CD8-positive, alpha-beta memory T cell (primary cell): ENCODE data around the gene KIF24. TPM values are rescaled to one million over a fixed set of nuclear protein-coding genes. Genes with fewer than 3 reads are reported as not detected.

Source experiments
- CTCF ChIA-PET: fragments of 350-600 bp; sonication (Branson Sonifier 250); formaldehyde crosslinking; loops from one replicate; lab custom pipeline; 2021; ENCODE audit warnings: antibody characterized with exemption; lab: Charles Lee
- POLR2A ChIA-PET: fragments of 350-600 bp; sonication (Branson Sonifier 250); formaldehyde crosslinking; loops from one replicate; lab custom pipeline; 2021; ENCODE audit warnings: antibody characterized with exemption; lab: Charles Lee
- DNase-seq, 5 donors: peaks; one replicate each; pipeline versions ENCODE4 v3.0.0 to v3.0.0-alpha.2; 2020 to 2022; ENCODE audit warnings: mixed read lengths in 1 of 5
- H3K27ac ChIP-seq: one replicate; pipeline ENCODE4 v1.7.0; 2013; ENCODE audit warnings: low read depth, mild to moderate bottlenecking, low read length, moderate library complexity
- H3K27me3 ChIP-seq: 2 replicates; pipeline ENCODE4 v1.7.0; 2013; ENCODE audit warnings: low read length, mild to moderate bottlenecking; ENCODE audit not compliant: insufficient read depth, poor library complexity, severe bottlenecking
- H3K36me3 ChIP-seq: 2 replicates; pipeline ENCODE4 v1.7.0; 2013; ENCODE audit warnings: mild to moderate bottlenecking, low read length, moderate library complexity; ENCODE audit not compliant: insufficient read depth
- H3K4me1 ChIP-seq: 2 replicates; pipeline ENCODE4 v1.7.0; 2013; ENCODE audit warnings: mild to moderate bottlenecking, low read length, moderate library complexity; ENCODE audit not compliant: insufficient read depth
- H3K4me3 ChIP-seq: 2 replicates; pipeline ENCODE4 v1.7.0; 2013; ENCODE audit warnings: mild to moderate bottlenecking, low read length
- H3K9me3 ChIP-seq: 2 replicates; pipeline ENCODE4 v1.7.0; 2013; ENCODE audit warnings: mild to moderate bottlenecking, low read length
- H3K27ac Mint-ChIP-seq, 8 donors: one replicate each; pipeline ENCODE4 v1.8.0; 2020 to 2021; ENCODE audit warnings: mixed read lengths in 8 of 8, mild to moderate bottlenecking in 6 of 8, inconsistent platforms in 3 of 8, moderate library complexity in 3 of 8
- H3K27me3 Mint-ChIP-seq, 2 donors: one replicate each; pipeline ENCODE4 v1.8.0; 2020 to 2021; ENCODE audit warnings: mixed read lengths in 2 of 2, mild to moderate bottlenecking in 1 of 2, moderate library complexity in 1 of 2
- H3K36me3 Mint-ChIP-seq, 3 donors: one replicate each; pipeline ENCODE4 v1.8.0; 2020 to 2021; ENCODE audit warnings: mixed read lengths in 3 of 3, inconsistent platforms in 1 of 3, mild to moderate bottlenecking in 1 of 3
- H3K4me1 Mint-ChIP-seq, 3 donors: one replicate each; pipeline ENCODE4 v1.8.0; 2020 to 2021; ENCODE audit warnings: mixed read lengths in 3 of 3, inconsistent platforms in 1 of 3, mild to moderate bottlenecking in 1 of 3
- H3K4me3 Mint-ChIP-seq, 7 donors: one replicate each; pipeline ENCODE4 v1.8.0; 2020 to 2021; ENCODE audit warnings: mixed read lengths in 7 of 7, mild to moderate bottlenecking in 6 of 7, moderate library complexity in 4 of 7, inconsistent platforms in 2 of 7
- H3K9me3 Mint-ChIP-seq, 5 donors: one replicate each; pipeline ENCODE4 v1.8.0; 2020 to 2022; ENCODE audit warnings: mixed read lengths in 5 of 5, mild to moderate bottlenecking in 3 of 5, moderate library complexity in 2 of 5, inconsistent platforms in 1 of 5
- polyA plus RNA-seq: library from polyadenylated mRNA; unstranded; fragments of 300-500 nt; fragmentation: Illumina TruSeq; gene quantifications from one replicate; pipeline ENCODE4 v1.2.3, GENCODE V29; 2021
- total RNA-seq, 2 experiments: library from RNA; stranded (reverse); gene quantifications; one replicate each; pipeline ENCODE4 v1.2.3, GENCODE V29; 2021

The KIF24 gene
- total and polyA plus RNA-seq, 3 experiments from 2014 or later, result 6.0 to 6.7 TPM; not detected in 1

DNA sequence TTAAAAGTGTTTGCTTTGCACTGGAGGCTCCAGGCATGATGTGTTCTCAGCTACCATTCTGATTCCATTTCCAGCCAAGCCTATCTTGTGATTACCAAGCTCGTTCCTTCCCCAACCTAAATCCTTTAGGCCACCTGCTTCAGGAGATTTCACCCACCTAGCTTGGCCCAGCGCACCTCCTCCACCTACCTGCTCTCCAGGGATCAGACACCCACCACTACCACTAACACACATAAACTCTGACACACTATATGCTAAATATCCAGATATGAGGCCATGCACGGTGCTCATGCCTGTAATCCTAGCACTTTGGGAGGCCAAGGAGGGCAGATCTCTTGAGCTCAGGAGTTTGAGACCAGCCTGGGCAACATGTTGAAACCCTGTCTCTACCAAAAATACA is 45.3 kb upstream of the KIF24 start:
- H3K9me3 Mint-ChIP-seq, result no peaks in the 10 kb centered on the region

DNA sequence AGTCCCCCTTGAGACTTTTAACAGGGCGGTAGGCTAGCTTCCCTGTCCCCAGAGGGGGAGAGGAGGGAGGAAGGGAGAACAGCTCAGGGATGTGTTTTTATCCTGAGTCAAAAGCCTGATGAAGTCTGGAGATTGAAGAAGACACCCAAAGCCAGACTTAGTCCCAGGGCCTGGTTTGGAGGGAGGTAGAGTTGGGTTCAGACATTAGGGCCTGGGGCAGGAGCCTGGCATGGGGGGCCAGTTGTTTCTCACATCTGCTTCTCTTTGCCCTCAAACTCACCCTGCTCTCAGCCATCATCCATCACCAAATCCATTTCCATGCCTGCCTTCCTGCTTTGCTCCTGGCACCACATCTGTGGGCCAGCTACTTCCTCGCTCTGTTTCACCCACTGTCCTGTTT is 44.7 kb upstream of the KIF24 start:
- Histone ChIP-seq H3K9me3 (no peaks in the 10 kb centered on the region), H3K36me3 (no peaks in the 10 kb centered on the region), H3K27ac (no peak overlapping the region), H3K4me3 (no peak overlapping the region), H3K27me3 (no peaks in the 10 kb centered on the region), H3K4me1 (peaks cover 16% of the 10 kb centered on the region)
- Mint-ChIP-seq H3K27ac (peak overlapping the region in 3 of 8 donors; percentile 1 to 15 (median 7)), H3K4me1 (peaks cover 16 to 28% (median 17%) of the 10 kb centered on the region in 3 donors), H3K36me3 (peaks cover 0 to 3% (median 1%) of the 10 kb centered on the region in 3 donors), H3K27me3 (no peaks in the 10 kb centered on the region), H3K4me3 (peak overlapping the region in 1 of 7 donors; percentile 41), H3K9me3 (no peaks in the 10 kb centered on the region)
- POLR2A ChIA-PET, result no interaction called here
- CTCF ChIA-PET, result interaction anchor here (0.9 to 9.8 kb wide), 2 partner anchors 41 to 560 kb away, joined by 3 to 73 read pairs; no protein-coding TSS in a partner anchor
- DNase-seq, result no peak

More for the DNA sequence above, 45.3 kb upstream of the KIF24 start:
- H3K36me3 ChIP-seq, result no peaks in the 10 kb centered on the region
- Mint-ChIP-seq H3K4me3 (peak overlapping the region in 2 of 7 donors; percentile 10 to 38), H3K36me3 (peaks cover 0 to 3% (median 1%) of the 10 kb centered on the region in 3 donors), H3K27me3 (no peaks in the 10 kb centered on the region), H3K27ac (peak overlapping the region in 3 of 8 donors; percentile 7 to 11 (median 11)), H3K4me1 (peaks cover 19 to 31% (median 21%) of the 10 kb centered on the region in 3 donors)
- H3K4me1 ChIP-seq, result peaks cover 20% of the 10 kb centered on the region
- H3K4me3 ChIP-seq, result no peak overlapping the region
- H3K27me3 ChIP-seq, result no peaks in the 10 kb centered on the region
- H3K9me3 ChIP-seq, result no peaks in the 10 kb centered on the region
- ChIA-PET CTCF (interaction anchor here (0.9 to 9.8 kb wide), 2 partner anchors 41 to 560 kb away, joined by 3 to 73 read pairs; no protein-coding TSS in a partner anchor), POLR2A (no interaction called here)
- no peak for DNase-seq
- H3K27ac ChIP-seq, result no peak overlapping the region

DNA sequence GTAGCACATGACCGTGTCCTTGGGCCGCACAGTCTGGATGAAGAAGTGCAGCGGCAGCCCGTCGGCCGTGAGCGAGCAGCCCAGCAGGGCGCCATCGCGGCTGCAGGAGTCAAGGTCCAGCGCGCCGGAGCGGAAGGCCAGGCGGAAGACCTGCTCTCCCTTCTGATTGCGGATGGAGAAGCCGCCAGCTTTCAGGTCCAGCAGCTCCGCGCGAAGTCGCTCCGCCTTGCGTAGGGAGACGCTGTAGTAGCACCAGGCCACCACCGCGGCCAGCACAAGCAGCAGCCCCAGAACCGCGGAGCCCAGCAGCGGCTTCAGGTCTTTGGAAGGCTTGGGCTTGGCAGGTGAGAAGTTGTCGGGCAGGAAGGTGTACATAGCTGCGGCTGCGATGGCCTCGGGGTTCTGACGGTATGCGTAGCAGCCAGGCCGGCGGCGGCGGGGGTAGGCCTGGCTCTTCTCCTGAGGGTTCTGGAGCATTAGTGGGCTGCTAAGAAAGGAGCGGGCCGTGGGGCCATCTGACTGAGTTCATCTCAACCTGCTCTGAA is 43.5 kb upstream of the KIF24 start:
- Histone ChIP-seq H3K4me3 (no peak overlapping the region), H3K9me3 (no peaks in the 10 kb centered on the region), H3K4me1 (peaks cover 16% of the 10 kb centered on the region), H3K27ac (no peak overlapping the region), H3K27me3 (no peaks in the 10 kb centered on the region), H3K36me3 (no peaks in the 10 kb centered on the region)
- peak overlapping the region in 1 of 7 donors; percentile 28 for H3K4me3 Mint-ChIP-seq
- peaks cover 0 to 6% (median 3%) of the 10 kb centered on the region in 3 donors for H3K36me3 Mint-ChIP-seq
- DNase-seq, result no peak
- ChIA-PET CTCF (interaction anchor here (9.8 kb wide), 1 partner anchor 40 kb away, joined by 73 read pairs; no protein-coding TSS in a partner anchor), POLR2A (no interaction called here)
- H3K9me3 Mint-ChIP-seq, result no peaks in the 10 kb centered on the region
- no peaks in the 10 kb centered on the region for H3K27me3 Mint-ChIP-seq
- peak overlapping the region in 1 of 8 donors; percentile 70 for H3K27ac Mint-ChIP-seq
- peaks cover 13 to 23% (median 17%) of the 10 kb centered on the region in 3 donors for H3K4me1 Mint-ChIP-seq

DNA sequence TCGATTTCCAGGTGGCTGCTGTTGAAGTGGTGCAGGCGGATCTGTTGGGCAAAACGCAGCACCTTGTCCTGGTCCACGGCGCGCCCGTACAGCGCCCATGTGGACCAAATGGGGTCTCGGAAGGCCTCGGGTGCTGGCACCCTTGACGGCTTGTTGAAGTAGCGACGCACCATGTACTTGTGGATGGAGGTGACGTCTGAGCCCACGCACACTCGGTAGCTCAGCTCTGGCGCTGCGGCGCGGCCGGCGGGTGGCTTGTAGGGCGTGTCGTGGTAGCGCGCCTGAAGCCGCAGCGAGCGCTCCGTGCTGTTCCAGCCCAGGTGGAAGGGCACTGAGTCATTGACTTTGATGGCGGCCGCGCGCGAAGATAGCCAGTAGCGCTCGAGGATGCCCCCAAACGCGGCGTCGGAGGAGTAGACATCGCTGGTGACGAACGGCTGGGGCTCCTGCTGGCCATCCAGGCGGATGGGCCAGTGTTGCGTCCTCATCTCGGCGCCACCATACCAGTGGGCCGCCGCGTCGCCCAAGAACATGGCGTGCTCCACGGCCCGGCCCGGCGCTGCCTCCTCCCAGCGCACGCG is 42.9 kb upstream of the KIF24 start:
- no peaks in the 10 kb centered on the region for H3K9me3 Mint-ChIP-seq
- H3K27ac Mint-ChIP-seq, result no peak overlapping the region
- peaks cover 0 to 6% (median 3%) of the 10 kb centered on the region in 3 donors for H3K36me3 Mint-ChIP-seq
- Histone ChIP-seq H3K4me1 (peaks cover 12% of the 10 kb centered on the region), H3K9me3 (no peaks in the 10 kb centered on the region), H3K27ac (no peak overlapping the region), H3K27me3 (no peaks in the 10 kb centered on the region), H3K36me3 (no peaks in the 10 kb centered on the region), H3K4me3 (no peak overlapping the region)
- POLR2A ChIA-PET, result no interaction called here
- no peak for DNase-seq
- CTCF ChIA-PET, result interaction anchor here (9.8 kb wide), 1 partner anchor 39 kb away, joined by 73 read pairs; no protein-coding TSS in a partner anchor
- no peaks in the 10 kb centered on the region for H3K27me3 Mint-ChIP-seq
- no peak overlapping the region for H3K4me3 Mint-ChIP-seq
- H3K4me1 Mint-ChIP-seq, result peaks cover 11 to 19% (median 13%) of the 10 kb centered on the region in 3 donors

DNA sequence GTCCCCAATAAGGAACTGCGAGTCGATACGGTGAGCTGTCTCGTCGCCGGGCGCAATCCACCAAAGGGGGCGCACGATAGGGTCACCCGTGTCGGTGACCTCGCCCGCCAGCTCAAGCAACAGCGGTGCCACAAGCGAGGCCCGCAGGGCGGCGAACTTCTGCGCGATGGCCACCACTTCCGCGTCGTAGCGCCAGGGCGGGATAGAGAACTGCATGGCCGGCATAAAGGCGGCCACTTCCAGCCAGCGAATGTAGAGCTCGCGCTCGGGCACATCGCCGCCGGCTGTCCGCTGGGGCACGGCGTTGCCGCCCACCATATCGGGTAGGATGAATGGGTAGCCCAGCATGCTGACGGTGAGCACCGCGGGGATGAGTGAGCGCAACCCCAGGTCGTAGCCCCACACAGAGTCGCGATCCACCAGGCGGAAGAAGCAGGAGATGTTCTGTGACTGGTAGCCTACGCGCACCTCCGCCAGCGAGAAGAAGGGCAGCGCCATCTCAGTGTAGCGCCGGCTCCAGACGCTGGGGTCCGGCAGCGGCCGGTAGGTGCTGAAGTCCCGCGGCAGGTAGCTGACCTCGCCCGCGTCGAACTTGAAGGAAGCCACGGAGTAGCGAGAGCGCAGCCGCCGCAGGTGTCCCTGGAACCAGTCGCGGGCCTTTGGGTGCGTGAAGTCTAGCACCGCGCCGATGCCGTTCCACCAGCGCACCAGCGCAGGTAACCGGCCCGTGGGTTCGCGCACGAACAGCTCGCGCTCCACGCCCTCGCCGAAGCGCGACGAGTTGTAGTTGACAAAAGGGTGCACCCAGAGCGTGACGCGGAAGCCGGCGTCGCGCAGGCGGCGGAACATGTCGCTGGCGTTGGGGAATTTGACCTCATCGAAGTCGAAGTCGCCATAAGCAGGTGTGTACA is 42.2 kb upstream of the KIF24 start:
- peaks cover 10 to 15% (median 11%) of the 10 kb centered on the region in 3 donors for H3K4me1 Mint-ChIP-seq

DNA sequence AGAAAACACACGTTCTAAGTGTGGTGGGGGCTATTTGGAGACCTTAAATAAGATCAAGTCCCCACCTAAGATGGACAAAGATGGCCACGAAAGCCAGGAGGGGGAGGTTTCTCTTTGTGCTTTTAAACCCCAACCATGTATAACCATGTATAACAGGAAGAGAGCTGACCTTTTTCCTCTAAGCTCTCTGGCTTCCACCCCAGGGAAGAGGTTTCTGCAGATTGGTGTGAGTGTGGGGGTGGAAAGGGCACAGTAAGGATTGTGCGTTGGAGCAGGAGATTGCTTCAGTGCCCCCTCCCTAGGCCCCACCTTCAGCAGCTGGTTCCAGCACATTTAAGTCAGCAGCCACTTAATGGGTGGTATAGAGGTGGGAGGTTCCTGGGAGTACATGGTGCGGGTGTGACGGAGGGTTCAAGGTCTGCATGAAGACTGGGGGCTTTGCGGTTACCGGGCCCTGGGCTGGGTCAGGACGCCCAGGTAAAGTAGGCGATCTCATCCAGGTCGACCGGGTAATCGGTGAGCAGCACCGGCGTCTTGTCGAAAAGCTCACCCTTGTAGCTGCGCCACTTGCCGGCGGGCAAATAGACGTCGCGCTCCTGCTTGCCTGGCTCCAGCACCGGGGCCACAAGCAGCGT is 41.4 kb upstream of the KIF24 start:
- Mint-ChIP-seq H3K36me3 (peaks cover 0 to 9% (median 3%) of the 10 kb centered on the region in 3 donors), H3K27ac (no peak overlapping the region), H3K4me1 (peaks cover 2 to 7% (median 3%) of the 10 kb centered on the region in 3 donors), H3K4me3 (peak overlapping the region in 2 of 7 donors; percentile 17 to 67), H3K9me3 (no peaks in the 10 kb centered on the region), H3K27me3 (no peaks in the 10 kb centered on the region)
- ChIA-PET POLR2A (no interaction called here), CTCF (no interaction called here)
- no peaks in the 10 kb centered on the region for H3K27me3 ChIP-seq
- no peaks in the 10 kb centered on the region for H3K9me3 ChIP-seq
- H3K27ac ChIP-seq, result no peak overlapping the region
- H3K4me3 ChIP-seq, result no peak overlapping the region
- H3K4me1 ChIP-seq, result peaks cover 1% of the 10 kb centered on the region
- H3K36me3 ChIP-seq, result no peaks in the 10 kb centered on the region
- no peak for DNase-seq

More for the DNA sequence above, 42.2 kb upstream of the KIF24 start:
- Histone ChIP-seq H3K36me3 (no peaks in the 10 kb centered on the region), H3K27ac (no peak overlapping the region), H3K9me3 (no peaks in the 10 kb centered on the region), H3K27me3 (no peaks in the 10 kb centered on the region), H3K4me1 (peaks cover 9% of the 10 kb centered on the region), H3K4me3 (no peak overlapping the region)
- Mint-ChIP-seq H3K9me3 (no peaks in the 10 kb centered on the region), H3K4me3 (peak overlapping the region in 3 of 7 donors; percentile 17 to 67 (median 20)), H3K36me3 (peaks cover 0 to 9% (median 3%) of the 10 kb centered on the region in 3 donors), H3K27ac (peak overlapping the region in 1 of 8 donors; percentile 69), H3K27me3 (no peaks in the 10 kb centered on the region)
- CTCF ChIA-PET, result no interaction called here
- POLR2A ChIA-PET, result no interaction called here
- peak in 1 of 5 donors; percentile 15 for DNase-seq

DNA sequence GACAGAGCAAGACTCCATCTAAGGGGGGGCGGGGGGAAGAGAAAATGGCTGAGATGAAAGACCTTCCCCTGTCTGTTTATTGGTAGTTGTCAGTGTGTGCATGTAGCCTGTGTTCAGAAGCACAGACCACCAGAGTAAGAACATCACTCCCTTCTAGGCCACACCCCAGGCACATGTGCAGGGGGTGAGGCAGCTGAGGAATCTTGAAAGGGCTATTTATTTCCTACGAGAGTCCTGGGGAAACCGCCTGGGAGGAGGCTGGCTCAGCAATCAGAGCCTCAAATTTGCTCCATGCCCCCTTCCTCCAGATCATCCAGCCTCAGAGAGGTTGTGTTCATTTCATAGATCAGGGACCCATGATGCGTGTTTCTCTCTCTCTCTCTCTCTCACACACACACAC is 40.6 kb upstream of the KIF24 start:
- H3K4me1 Mint-ChIP-seq, result no peaks in the 10 kb centered on the region
- no peak overlapping the region for H3K27ac Mint-ChIP-seq
- H3K9me3 Mint-ChIP-seq, result no peaks in the 10 kb centered on the region
- peaks cover 0 to 9% (median 3%) of the 10 kb centered on the region in 3 donors for H3K36me3 Mint-ChIP-seq
- no peak overlapping the region for H3K27ac ChIP-seq
- no peaks in the 10 kb centered on the region for H3K27me3 Mint-ChIP-seq
- no peak overlapping the region for H3K4me3 Mint-ChIP-seq
- no peaks in the 10 kb centered on the region for H3K27me3 ChIP-seq
- no peaks in the 10 kb centered on the region for H3K36me3 ChIP-seq
- peaks cover 2% of the 10 kb centered on the region for H3K4me1 ChIP-seq
- H3K9me3 ChIP-seq, result no peaks in the 10 kb centered on the region
- ChIA-PET POLR2A (interaction anchor here (0.6 kb wide), 1 partner anchor 718 kb away, joined by 3 read pairs; no protein-coding TSS in a partner anchor), CTCF (no interaction called here)
- H3K4me3 ChIP-seq, result no peak overlapping the region
- DNase-seq, result no peak
